H9 (cell line): ENCODE data around the gene MCAM. TPM values are rescaled to one million over a fixed set of nuclear protein-coding genes. Genes with fewer than 3 reads are reported as not detected.
A peak's percentile ranks its signal among the peaks of the same experiment; 100 is the strongest.

Experiments used
- DNase-seq: peaks from one replicate; pipeline ENCODE4 v3.0.0-alpha.2; 2017
- H2AFZ ChIP-seq: one replicate; pipeline ENCODE4 v1.6.1; 2013; ENCODE audit warnings: mild to moderate bottlenecking, low read length, control low read depth, moderate library complexity
- H2AK5ac ChIP-seq: 2 replicates; pipeline ENCODE4 v1.6.1; 2013; ENCODE audit warnings: low read length, control low read depth, mixed read lengths; ENCODE audit not compliant: insufficient read length
- H2BK120ac ChIP-seq: one replicate; pipeline ENCODE4 v1.6.1; 2013; ENCODE audit warnings: low read depth, mild to moderate bottlenecking, low read length, control low read depth, inconsistent platforms; ENCODE audit not compliant: poor library complexity, severe bottlenecking
- H2BK12ac ChIP-seq: 2 replicates; pipeline ENCODE4 v1.6.1; 2013; ENCODE audit warnings: low read length, control low read depth, mixed read lengths, low read depth; ENCODE audit not compliant: insufficient read length
- H2BK15ac ChIP-seq: 2 replicates; pipeline ENCODE4 v1.6.1; 2013; ENCODE audit warnings: low read depth, low read length, control low read depth
- H2BK20ac ChIP-seq: one replicate; pipeline ENCODE4 v1.6.1; 2013; ENCODE audit warnings: low read depth, mild to moderate bottlenecking, low read length, control low read depth, inconsistent platforms; ENCODE audit not compliant: poor library complexity, severe bottlenecking
- H2BK5ac ChIP-seq: 2 replicates; pipeline ENCODE4 v1.6.1; 2013; ENCODE audit warnings: low read length, control low read depth, mixed read lengths; ENCODE audit not compliant: insufficient read length
- H3K14ac ChIP-seq: 2 replicates; pipeline ENCODE4 v1.6.1; 2013; ENCODE audit warnings: low read length, control low read depth; ENCODE audit not compliant: insufficient read depth
- H3K18ac ChIP-seq: 2 replicates; pipeline ENCODE4 v1.6.1; 2013; ENCODE audit warnings: low read depth, mild to moderate bottlenecking, mixed read lengths, low read length, control low read depth; ENCODE audit not compliant: insufficient read length
- H3K23ac ChIP-seq: 2 replicates; pipeline ENCODE4 v1.6.1; 2013; ENCODE audit warnings: low read length, control low read depth, mixed read lengths, low read depth; ENCODE audit not compliant: insufficient read length
- H3K23me2 ChIP-seq: 2 replicates; pipeline ENCODE4 v1.6.1; 2013; ENCODE audit warnings: low read depth, mild to moderate bottlenecking, mixed read lengths, low read length, control low read depth; ENCODE audit not compliant: insufficient read length, poor library complexity, severe bottlenecking
- H3K27ac ChIP-seq: 2 replicates; pipeline ENCODE4 v1.5.1; 2013; ENCODE audit warnings: low read length, control low read depth, mixed read lengths, low read depth; ENCODE audit not compliant: insufficient read length
- H3K27me3 ChIP-seq: 2 replicates; pipeline ENCODE4 v1.6.1; 2013; ENCODE audit warnings: low read length, control low read depth, inconsistent platforms; ENCODE audit not compliant: insufficient read depth
- H3K4ac ChIP-seq: 2 replicates; pipeline ENCODE4 v1.6.1; 2013; ENCODE audit warnings: low read depth, mild to moderate bottlenecking, control low read depth, inconsistent platforms, low read length, moderate library complexity
- H3K4me1 ChIP-seq: 2 replicates; pipeline ENCODE4 v1.6.1; 2013; ENCODE audit warnings: low read length, control low read depth, inconsistent platforms; ENCODE audit not compliant: insufficient read depth
- H3K4me2 ChIP-seq: 2 replicates; pipeline ENCODE4 v1.6.1; 2013; ENCODE audit warnings: low read length, control low read depth, mixed read lengths; ENCODE audit not compliant: insufficient read length, insufficient read depth
- H3K56ac ChIP-seq: 2 replicates; pipeline ENCODE4 v1.6.1; 2013; ENCODE audit warnings: low read depth, mild to moderate bottlenecking, mixed read lengths, low read length, control low read depth; ENCODE audit not compliant: insufficient read length
- H3K79me1 ChIP-seq: 2 replicates; pipeline ENCODE4 v1.6.1; 2013; ENCODE audit warnings: low read depth, mild to moderate bottlenecking, moderate library complexity, low read length, control low read depth, inconsistent platforms; ENCODE audit not compliant: insufficient read depth, poor library complexity, severe bottlenecking
- H3K79me2 ChIP-seq: 2 replicates; pipeline ENCODE4 v1.6.1; 2013; ENCODE audit warnings: low read length, control low read depth, inconsistent platforms; ENCODE audit not compliant: insufficient read depth
- H3K9ac ChIP-seq: 2 replicates; pipeline ENCODE4 v1.6.1; 2013; ENCODE audit warnings: low read length, control low read depth, mixed read lengths; ENCODE audit not compliant: insufficient read length; ENCODE audit errors: extremely low read depth
- H3K9me3 ChIP-seq: one replicate; pipeline ENCODE4 v1.6.1; 2013; ENCODE audit warnings: low read depth, low read length, inconsistent platforms; ENCODE audit not compliant: control insufficient read depth
- H3T11ph ChIP-seq: one replicate; pipeline ENCODE4 v1.6.1; 2013; ENCODE audit warnings: mild to moderate bottlenecking, low read length, control low read depth, inconsistent platforms
- H4K20me1 ChIP-seq: one replicate; pipeline ENCODE4 v1.6.1; 2013; ENCODE audit not compliant: control insufficient read depth, insufficient read length, insufficient read depth
- H4K5ac ChIP-seq: 2 replicates; pipeline ENCODE4 v1.6.1; 2013; ENCODE audit warnings: low read depth, mild to moderate bottlenecking, mixed read lengths, low read length, control low read depth; ENCODE audit not compliant: insufficient read length
- H4K8ac ChIP-seq: replicated peaks from 2 replicates; pipeline ENCODE4 v1.6.1; 2013; ENCODE audit warnings: low read length, control low read depth, mixed read lengths, low read depth; ENCODE audit not compliant: insufficient read length
- H4K91ac ChIP-seq: 2 replicates; pipeline ENCODE4 v1.6.1; 2013; ENCODE audit warnings: low read depth, mild to moderate bottlenecking, moderate library complexity, mixed read lengths, low read length, control low read depth; ENCODE audit not compliant: insufficient read length
- H3K27ac Mint-ChIP-seq, 3 experiments: 2 replicates in 2 of 3; 3 replicates in 1 of 3; pipeline ENCODE4 v1.8.0; 2020 to 2021; ENCODE audit warnings: mixed read lengths in 3 of 3, mild to moderate bottlenecking in 1 of 3, moderate library complexity in 1 of 3
- H3K27me3 Mint-ChIP-seq: 2 replicates; pipeline ENCODE4 v1.8.0; 2021; ENCODE audit warnings: low read depth, mild to moderate bottlenecking, moderate library complexity, mixed read lengths
- H3K36me3 Mint-ChIP-seq, 3 experiments: 2 replicates in 2 of 3; 3 replicates in 1 of 3; pipeline ENCODE4 v1.8.0; 2020 to 2021; ENCODE audit warnings: low read depth in 3 of 3, mixed read lengths in 3 of 3; ENCODE audit not compliant: insufficient read depth in 1 of 3
- H3K4me1 Mint-ChIP-seq, 2 experiments: 2 replicates each; pipeline ENCODE4 v1.8.0; 2020; ENCODE audit warnings: mixed read lengths in 2 of 2
- H3K4me3 Mint-ChIP-seq, 2 experiments: 2 replicates in 1 of 2; 3 replicates in 1 of 2; pipeline ENCODE4 v1.8.0; 2020 to 2021; ENCODE audit warnings: mild to moderate bottlenecking in 2 of 2, mixed read lengths in 2 of 2, moderate library complexity in 1 of 2
- H3K9me3 Mint-ChIP-seq, 2 experiments: 2 replicates in 1 of 2; 3 replicates in 1 of 2; pipeline ENCODE4 v1.8.0; 2020; ENCODE audit warnings: mild to moderate bottlenecking in 2 of 2, mixed read lengths in 2 of 2, moderate library complexity in 1 of 2
- WGBS: extraction: QIAGEN DNeasy Blood & Tissue Kit; methylation state at CpG from one replicate; pipeline ENCODE4 v1.1.7; 2013; ENCODE audit warnings: missing lambda C conversion rate, low lambda C conversion rate, mixed read lengths; ENCODE audit not compliant: insufficient read length; ENCODE audit errors: extremely low coverage; 5-methylcytosine and 5-hydroxymethylcytosine counted together
- total RNA-seq: library from RNA; stranded (reverse); gene quantifications from 2 replicates; pipeline ENCODE4 v1.2.1, GENCODE V29; 2021
- TF ChIP-seq, protein P1 (sequence below): fragments of 200-600 bp; sonication (generic); conservative IDR thresholded peaks from 3 replicates; pipeline ENCODE4 v1.8.0; 2021; ENCODE audit warnings: antibody characterized with exemption, mild to moderate bottlenecking

MCAM gene
- total RNA-seq, 1 experiment from 2014 or later: 21.5 TPM

DNA sequence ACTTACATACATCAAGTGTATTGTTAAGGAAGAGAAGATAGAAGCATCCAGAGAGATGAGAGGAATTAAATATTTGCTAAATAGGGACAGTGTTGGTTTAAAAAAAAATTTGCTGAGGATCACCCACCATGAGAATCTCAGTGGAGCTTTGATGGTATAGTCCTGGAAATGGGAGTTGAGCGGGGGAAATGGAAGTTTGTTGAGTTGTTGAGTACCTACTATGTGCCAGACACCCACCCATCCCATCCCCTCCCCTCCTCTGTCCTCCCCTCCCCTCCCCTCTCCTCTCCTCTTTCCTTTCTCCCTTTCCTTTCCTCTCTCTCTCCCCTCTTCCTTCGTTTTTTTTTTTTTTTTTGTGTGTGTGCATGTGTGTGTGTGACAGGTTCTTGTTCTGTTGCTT, 34.3 kb upstream of the MCAM start:
- no peaks in the 10 kb centered on the region; the same call in 1 of the 2 replicates for H3K4me1 ChIP-seq
- Mint-ChIP-seq H3K4me1 (peaks cover 19 to 25% of the 10 kb centered on the region in 2 experiments), H3K9me3 (0 out of 5 replicates have a peak, but pooled peaks cover 0 to 4% of the 10 kb centered on the region in 2 experiments), H3K27ac (peak overlapping the region in 1 of 3 experiments; percentile 40; a peak in 2 of 7 replicates), H3K36me3 (no peaks in the 10 kb centered on the region), H3K27me3 (peaks cover 63% of the 10 kb centered on the region), H3K4me3 (no peak overlapping the region)
- H3K79me1 ChIP-seq: no peaks in the 10 kb centered on the region
- H2BK5ac ChIP-seq: no peak overlapping the region
- no peak overlapping the region for H3K4me2 ChIP-seq
- DNase-seq: no peak
- H3K27me3 ChIP-seq: no peaks in the 10 kb centered on the region
- no peaks in the 10 kb centered on the region for H3K9me3 ChIP-seq
- no peak overlapping the region for H2BK12ac ChIP-seq
- H4K20me1 ChIP-seq: no peaks in the 10 kb centered on the region
- no peak overlapping the region for H4K5ac ChIP-seq
- no peak overlapping the region for H2BK20ac ChIP-seq
- TF ChIP-seq, protein P1, sequence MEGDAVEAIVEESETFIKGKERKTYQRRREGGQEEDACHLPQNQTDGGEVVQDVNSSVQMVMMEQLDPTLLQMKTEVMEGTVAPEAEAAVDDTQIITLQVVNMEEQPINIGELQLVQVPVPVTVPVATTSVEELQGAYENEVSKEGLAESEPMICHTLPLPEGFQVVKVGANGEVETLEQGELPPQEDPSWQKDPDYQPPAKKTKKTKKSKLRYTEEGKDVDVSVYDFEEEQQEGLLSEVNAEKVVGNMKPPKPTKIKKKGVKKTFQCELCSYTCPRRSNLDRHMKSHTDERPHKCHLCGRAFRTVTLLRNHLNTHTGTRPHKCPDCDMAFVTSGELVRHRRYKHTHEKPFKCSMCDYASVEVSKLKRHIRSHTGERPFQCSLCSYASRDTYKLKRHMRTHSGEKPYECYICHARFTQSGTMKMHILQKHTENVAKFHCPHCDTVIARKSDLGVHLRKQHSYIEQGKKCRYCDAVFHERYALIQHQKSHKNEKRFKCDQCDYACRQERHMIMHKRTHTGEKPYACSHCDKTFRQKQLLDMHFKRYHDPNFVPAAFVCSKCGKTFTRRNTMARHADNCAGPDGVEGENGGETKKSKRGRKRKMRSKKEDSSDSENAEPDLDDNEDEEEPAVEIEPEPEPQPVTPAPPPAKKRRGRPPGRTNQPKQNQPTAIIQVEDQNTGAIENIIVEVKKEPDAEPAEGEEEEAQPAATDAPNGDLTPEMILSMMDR: no peak
- no peak overlapping the region for H4K8ac ChIP-seq
- no CpG with 5 or more reads among the region's 2 CpGs for WGBS
- no peak overlapping the region for H3K18ac ChIP-seq
- H2BK120ac ChIP-seq: no peak overlapping the region
- H3K56ac ChIP-seq: no peak overlapping the region
- no peak overlapping the region for H2BK15ac ChIP-seq
- H4K91ac ChIP-seq: no peak overlapping the region
- no peaks in the 10 kb centered on the region for H3K79me2 ChIP-seq
- no peak overlapping the region for H3K23ac ChIP-seq
- no peak overlapping the region for H3K14ac ChIP-seq
- no peak overlapping the region for H3K9ac ChIP-seq
- no peak overlapping the region for H3T11ph ChIP-seq
- no peak overlapping the region for H2AK5ac ChIP-seq
- H3K23me2 ChIP-seq: no peaks in the 10 kb centered on the region
- H3K4ac ChIP-seq: no peak overlapping the region
- H3K27ac ChIP-seq: no peak overlapping the region
- H2AFZ ChIP-seq: no peak overlapping the region
